GM12892 (cell line): Measurements from ENCODE around the gene SHC3.

Source experiments
- POLR2A ChIP-seq: IDR thresholded peaks from 2 replicates; pipeline ENCODE4 v1.6.1; 2011; ENCODE audit warnings: low read depth, low read length, control low read depth
- POLR2AphosphoS5 ChIP-seq: IDR thresholded peaks from 2 replicates; pipeline ENCODE4 v1.6.1; 2011; ENCODE audit warnings: low read depth, low read length, control low read depth
- TAF1 ChIP-seq: IDR thresholded peaks from 2 replicates; pipeline ENCODE4 v1.6.1; 2011; ENCODE audit warnings: low read depth, mild to moderate bottlenecking, control low read depth, low read length, borderline replicate concordance

GRCh38 chr9:89215342-89215741 lies 36.7 kb upstream of the SHC3 start:
- no peak for TF ChIP-seq TAF1
- no peak for TF ChIP-seq POLR2A
- no peak for TF ChIP-seq POLR2AphosphoS5
